DND-41 (cell line): ENCODE results near the gene ANKK1.

Source experiments
- CTCF ChIP-seq: IDR thresholded peaks from 2 replicates; pipeline ENCODE4 v1.5.1; 2012; ENCODE audit warnings: borderline replicate concordance, low read length, moderate library complexity, mild to moderate bottlenecking; ENCODE audit not compliant: poor library complexity, severe bottlenecking; ENCODE audit errors: extremely low read depth
- EZH2 ChIP-seq: IDR thresholded peaks from 3 replicates; pipeline ENCODE4 v1.6.1; 2012; ENCODE audit warnings: borderline replicate concordance, low read depth, mild to moderate bottlenecking, moderate library complexity, low read length, inconsistent platforms; ENCODE audit not compliant: severe bottlenecking

DNA sequence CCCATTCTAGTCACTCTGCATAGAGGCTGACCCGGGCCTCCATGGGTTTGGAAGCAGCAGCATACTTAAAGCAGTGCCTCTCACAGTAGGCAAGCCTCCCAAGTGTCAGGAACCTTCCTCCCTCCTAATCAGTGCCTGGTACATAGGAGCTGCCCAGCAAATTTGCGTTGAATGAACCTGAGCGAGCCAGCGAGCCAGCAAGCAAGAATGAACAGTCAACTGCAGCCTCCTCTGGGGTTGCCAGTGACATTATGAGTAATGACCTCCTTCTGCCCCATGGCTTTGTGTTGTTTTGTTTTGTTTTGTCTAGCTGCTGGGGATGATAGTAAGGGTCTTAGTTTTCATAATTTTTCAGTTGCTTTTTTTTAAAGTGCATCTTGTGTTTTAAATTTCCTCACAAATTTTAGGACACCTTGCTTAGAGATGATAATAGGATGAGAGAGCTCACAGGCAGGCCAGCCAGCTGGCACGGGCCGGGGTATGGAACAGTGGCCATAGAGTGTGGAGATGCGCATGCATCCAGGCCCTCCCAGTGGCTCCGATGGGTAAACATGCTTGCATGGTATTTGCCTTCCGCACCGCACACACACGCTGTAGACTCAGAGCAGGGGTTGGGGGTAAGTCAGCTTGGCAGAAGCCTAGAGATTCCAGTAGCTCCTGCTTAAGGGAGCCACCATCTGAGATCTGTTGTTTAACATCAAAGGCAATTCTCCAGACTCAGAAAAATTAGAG, 37.1 kb upstream of the ANKK1 start:
- TF ChIP-seq CTCF (no peak), EZH2 (no peak)
